PFSK-1 (cell line): ENCODE measurements around the gene MEI1.

Source experiments
- FOXP2 ChIP-seq: optimal IDR thresholded peaks from 2 replicates; pipeline ENCODE3; 2011; ENCODE audit warnings: borderline replicate concordance, control low read depth, inconsistent platforms; ENCODE audit not compliant: insufficient read depth; ENCODE audit errors: extremely low read length, extremely low read depth
- POLR2AphosphoS5 ChIP-seq: IDR thresholded peaks from 2 replicates; pipeline ENCODE4 v1.6.1; 2012; ENCODE audit warnings: low read depth, mild to moderate bottlenecking, control low read depth, low read length, moderate library complexity
- SIN3A ChIP-seq: IDR thresholded peaks from 2 replicates; pipeline ENCODE4 v1.6.1; 2012; ENCODE audit warnings: mild to moderate bottlenecking, low read length, moderate library complexity, borderline replicate concordance; ENCODE audit not compliant: insufficient read depth
- TAF1 ChIP-seq: IDR thresholded peaks from 2 replicates; pipeline ENCODE4 v1.6.1; 2012; ENCODE audit warnings: low read length, control low read depth, borderline replicate concordance; ENCODE audit not compliant: insufficient read depth
- TF ChIP-seq, protein P1 (sequence below), 2 experiments: IDR thresholded peaks; 2 replicates each; pipeline versions ENCODE4 v1.6.1 to v1.8.0; 2011 to 2012; ENCODE audit warnings: low read depth in 2 of 2, low read length in 2 of 2, control low read depth in 1 of 2, inconsistent platforms in 1 of 2, mild to moderate bottlenecking in 1 of 2, moderate library complexity in 1 of 2; ENCODE audit not compliant: insufficient read depth in 1 of 2

MEI1 gene

GRCh38 chr22:41827671-41828070, 128.4 kb downstream of the MEI1 start:
- TF ChIP-seq FOXP2 (no peak), SIN3A (no peak), POLR2AphosphoS5 (no peak), TAF1 (no peak)
- TF ChIP-seq, protein P1, sequence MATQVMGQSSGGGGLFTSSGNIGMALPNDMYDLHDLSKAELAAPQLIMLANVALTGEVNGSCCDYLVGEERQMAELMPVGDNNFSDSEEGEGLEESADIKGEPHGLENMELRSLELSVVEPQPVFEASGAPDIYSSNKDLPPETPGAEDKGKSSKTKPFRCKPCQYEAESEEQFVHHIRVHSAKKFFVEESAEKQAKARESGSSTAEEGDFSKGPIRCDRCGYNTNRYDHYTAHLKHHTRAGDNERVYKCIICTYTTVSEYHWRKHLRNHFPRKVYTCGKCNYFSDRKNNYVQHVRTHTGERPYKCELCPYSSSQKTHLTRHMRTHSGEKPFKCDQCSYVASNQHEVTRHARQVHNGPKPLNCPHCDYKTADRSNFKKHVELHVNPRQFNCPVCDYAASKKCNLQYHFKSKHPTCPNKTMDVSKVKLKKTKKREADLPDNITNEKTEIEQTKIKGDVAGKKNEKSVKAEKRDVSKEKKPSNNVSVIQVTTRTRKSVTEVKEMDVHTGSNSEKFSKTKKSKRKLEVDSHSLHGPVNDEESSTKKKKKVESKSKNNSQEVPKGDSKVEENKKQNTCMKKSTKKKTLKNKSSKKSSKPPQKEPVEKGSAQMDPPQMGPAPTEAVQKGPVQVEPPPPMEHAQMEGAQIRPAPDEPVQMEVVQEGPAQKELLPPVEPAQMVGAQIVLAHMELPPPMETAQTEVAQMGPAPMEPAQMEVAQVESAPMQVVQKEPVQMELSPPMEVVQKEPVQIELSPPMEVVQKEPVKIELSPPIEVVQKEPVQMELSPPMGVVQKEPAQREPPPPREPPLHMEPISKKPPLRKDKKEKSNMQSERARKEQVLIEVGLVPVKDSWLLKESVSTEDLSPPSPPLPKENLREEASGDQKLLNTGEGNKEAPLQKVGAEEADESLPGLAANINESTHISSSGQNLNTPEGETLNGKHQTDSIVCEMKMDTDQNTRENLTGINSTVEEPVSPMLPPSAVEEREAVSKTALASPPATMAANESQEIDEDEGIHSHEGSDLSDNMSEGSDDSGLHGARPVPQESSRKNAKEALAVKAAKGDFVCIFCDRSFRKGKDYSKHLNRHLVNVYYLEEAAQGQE (IDR thresholded peaks at IDR 0.05; ENCODE audit: insufficient read depth in 1 of 2, low read depth in 2 of 2, low read length in 2 of 2): no peak

DNA sequence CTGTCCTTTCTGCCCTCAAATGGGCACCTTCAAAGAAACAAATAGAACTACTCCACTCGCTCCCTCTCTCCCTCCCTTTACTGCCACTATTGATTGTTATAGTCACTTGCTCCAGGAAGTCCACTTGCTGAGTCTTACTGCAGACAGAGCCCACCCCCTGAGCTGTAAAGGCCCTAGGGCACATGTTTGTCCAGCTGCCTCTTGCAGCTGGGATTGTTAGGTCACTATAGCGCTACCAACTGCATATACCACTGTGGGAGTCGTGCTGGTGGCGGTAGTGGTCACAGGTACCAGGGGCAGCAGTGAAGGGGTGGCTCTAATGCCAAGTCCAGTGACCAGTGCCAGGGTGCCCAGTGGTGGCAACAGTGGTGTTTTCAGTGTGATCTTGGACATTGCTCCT, 129.2 kb downstream of the MEI1 start:
- TF ChIP-seq, protein P1 (IDR thresholded peaks at IDR 0.05; ENCODE audit: insufficient read depth in 1 of 2, low read depth in 2 of 2, low read length in 2 of 2): no peak

DNA sequence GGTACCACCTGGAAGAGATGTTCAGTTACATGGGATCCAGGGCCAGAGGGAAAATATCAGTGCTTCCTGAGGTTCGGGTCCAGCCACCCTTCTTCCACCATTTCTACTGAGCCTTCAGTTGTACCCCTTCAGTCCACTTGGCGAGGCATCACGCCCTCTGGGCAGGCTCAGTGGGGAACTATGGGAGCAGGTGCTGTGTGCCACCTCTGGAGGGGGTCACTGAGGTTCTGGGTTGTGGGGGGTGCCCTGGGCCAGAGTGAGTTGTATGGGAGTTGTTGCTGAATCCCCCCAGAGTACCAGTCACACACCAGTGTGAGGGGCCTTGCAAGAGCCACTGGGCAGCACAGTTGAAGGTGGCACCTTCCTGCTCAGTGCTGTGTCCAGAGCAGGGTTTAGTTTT, 130.9 kb downstream of the MEI1 start:
- TF ChIP-seq POLR2AphosphoS5 (no peak), SIN3A (no peak), FOXP2 (no peak)

DNA sequence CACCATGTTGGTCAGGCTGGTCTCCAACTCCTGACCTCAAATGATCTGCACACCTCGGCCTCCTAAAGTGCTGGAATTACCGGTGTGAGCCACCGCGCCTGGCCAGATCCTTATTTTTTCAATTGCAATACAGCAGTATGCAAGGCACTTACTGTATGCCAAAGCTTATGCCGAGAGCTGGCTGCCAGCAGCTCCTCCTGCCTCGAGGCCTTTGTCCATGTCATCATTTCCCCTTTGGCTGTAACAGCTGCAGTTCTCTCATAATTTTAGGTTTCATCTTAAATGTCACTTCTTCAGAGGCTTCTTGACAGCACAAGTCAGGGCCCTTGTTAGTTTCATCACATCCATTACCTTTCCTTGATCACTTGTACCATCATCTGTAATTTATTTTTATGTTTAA, 132.1 kb downstream of the MEI1 start:
- no peak for TF ChIP-seq FOXP2
- no peak for TF ChIP-seq SIN3A
- no peak for TF ChIP-seq POLR2AphosphoS5
- TF ChIP-seq, protein P1 (IDR thresholded peaks at IDR 0.05; ENCODE audit: insufficient read depth in 1 of 2, low read depth in 2 of 2, low read length in 2 of 2): no peak
- no peak for TF ChIP-seq TAF1

- TF ChIP-seq SIN3A: no peak
- TF ChIP-seq, protein P1 (IDR thresholded peaks at IDR 0.05; ENCODE audit: insufficient read depth in 1 of 2, low read depth in 2 of 2, low read length in 2 of 2): no peak
- no peak for TF ChIP-seq FOXP2
- no peak for TF ChIP-seq POLR2AphosphoS5
- TF ChIP-seq TAF1: no peak
Observed at GRCh38 chr22:41831828-41832552, 132.7 kb downstream of the MEI1 start.
